NCI-H2196 (cell line): Measurements from ENCODE around the gene CPPED1.
"Not testable (repeated sequence)": the region's sequence is repeated elsewhere in the genome, so short reads cannot be mapped to it uniquely, and the experiment has no call there.

Source experiments
- DNase-seq: peaks from one replicate; lab custom pipeline; 2025; ENCODE audit not compliant: unreplicated experiment; lab: John Stamatoyannopoulos, UW

Gene CPPED1

DNA sequence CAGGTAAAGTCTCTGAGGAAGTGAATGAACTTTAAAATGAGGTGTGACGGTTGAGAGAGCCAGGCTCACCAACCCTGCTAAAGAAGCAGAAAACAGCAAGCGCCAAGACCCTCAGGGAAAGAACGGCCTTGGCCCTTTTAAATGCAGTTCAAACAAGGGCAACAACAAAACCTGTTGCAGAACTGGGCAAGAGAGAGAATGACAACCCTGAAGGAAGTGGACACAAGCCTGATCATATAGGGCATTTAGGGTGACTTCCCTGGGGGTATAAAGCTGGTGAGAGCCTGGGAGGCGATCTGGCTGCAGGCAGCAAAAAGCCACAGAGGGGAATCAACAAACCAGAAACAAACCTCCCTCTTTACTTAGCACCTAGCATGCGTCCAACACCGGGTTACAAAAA lies 1.0 kb downstream of the CPPED1 start:
- no peak for DNase-seq

DNA sequence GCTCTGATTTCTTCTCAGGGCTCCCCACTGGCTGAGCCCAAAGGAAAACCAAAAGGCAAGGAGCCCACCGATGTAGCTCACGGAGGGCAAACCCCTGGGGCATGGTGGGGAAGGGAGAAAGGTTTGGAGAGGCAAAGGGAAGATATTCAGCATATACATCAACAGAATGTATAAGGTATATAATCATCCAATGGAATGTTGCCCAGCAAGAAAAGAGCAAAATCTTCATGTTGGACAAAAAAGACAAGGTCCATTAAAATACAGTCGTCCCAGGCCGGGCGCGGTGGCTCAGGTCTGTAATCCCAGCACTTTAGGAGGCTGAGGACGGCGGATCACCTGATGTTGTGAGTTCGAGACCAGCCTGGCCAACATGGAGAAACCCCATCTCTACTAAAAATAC lies 1.6 kb downstream of the CPPED1 start:
- DNase-seq, result no peak

DNA sequence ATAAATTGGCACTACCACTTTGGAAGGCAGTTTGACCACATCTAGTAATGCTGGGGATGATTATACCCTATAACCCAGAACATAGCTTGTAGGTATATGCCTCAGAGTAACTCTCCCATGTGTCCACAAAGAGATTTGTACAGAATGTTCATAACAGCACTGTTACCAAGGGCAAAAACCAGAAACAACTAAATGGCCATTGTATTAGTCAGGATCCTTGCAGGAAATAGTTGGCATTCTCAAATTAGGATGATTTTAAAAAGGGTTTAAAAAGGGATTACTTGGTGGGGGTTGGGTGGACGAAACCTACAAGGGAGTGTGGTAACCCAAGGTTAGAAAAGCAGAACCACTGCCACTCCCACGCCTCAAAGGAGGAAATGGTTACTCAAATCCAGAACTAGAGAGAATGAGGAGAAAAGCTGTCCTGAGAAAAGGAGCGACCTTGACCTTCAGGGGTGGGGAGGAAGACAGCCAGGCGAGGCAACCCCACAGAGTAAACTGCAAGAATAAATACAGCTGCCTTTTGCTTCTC lies 2.1 kb downstream of the CPPED1 start:
- DNase-seq, result no peak

GRCh38 chr16:12800817-12801216 lies 2.9 kb downstream of the CPPED1 start:
- DNase-seq, result no peak

DNA sequence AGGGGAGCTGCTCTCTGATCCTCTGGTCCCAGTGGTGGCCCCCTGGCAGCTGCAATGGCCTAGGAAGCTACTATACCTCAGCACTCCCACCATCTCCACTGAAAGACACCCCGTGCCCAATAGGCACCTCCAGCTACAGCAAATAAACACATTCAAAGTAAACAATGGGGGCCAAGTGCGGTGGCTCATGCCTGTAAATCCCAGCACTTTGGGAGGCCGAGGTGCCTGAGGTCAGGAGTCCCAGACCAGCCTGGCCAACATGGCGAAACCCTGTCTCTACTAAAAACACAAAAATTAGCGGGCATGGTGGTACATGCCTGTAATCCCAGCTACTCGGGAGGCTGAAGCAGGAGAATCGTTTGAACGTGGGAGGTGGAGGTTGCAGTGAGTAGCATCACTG lies 3.7 kb downstream of the CPPED1 start:
- DNase-seq, result not testable (repeated sequence)

GRCh38 chr16:12798846-12799245 lies 4.8 kb downstream of the CPPED1 start:
- no peak for DNase-seq

DNA sequence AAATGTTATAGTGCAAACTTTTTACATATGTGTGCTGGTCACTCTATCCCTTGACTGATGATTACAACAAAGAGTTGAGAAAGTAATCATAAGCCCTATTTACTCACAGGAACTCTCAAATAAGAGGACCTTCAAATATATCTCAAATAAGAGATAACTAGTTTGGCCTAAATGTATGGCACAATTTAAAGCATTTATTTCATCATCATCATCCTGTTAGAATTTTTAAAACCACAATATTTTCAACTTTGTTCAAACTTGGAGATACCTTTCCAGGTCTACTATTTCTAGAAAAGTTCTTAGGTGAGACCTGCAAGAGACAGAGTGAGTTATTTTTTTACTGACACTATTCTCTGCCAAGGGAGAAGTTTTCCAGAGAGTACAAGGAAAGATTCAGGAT lies 5.5 kb downstream of the CPPED1 start:
- no peak for DNase-seq

DNA sequence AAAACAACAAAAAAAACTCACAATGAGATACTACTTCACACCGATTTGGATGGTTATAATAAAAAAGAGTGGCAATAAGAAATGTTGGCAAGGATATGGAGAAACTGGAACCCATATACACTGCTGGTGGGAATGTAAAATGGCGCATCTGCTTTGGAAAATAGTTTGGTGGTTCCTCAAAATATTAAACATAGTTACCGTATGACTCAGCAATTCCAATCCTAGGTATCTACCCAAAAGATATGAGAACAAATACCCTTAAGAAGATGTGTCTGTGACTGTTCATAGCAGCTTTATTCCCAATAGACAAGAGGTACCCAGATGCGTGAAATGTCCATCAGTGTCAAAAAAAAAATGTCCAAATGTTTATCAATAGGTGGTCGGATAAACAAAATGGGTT lies 7.2 kb downstream of the CPPED1 start:
- no peak for DNase-seq

- no peak for DNase-seq
Measured at GRCh38 chr16:12794486-12795387, 8.9 kb downstream of the CPPED1 start.

GRCh38 chr16:12793865-12794240 lies 9.8 kb downstream of the CPPED1 start:
- DNase-seq, result no peak

GRCh38 chr16:12793120-12793864 lies 10.4 kb downstream of the CPPED1 start:
- no peak for DNase-seq

GRCh38 chr16:12792528-12792927 lies 11.2 kb downstream of the CPPED1 start:
- not testable (repeated sequence) for DNase-seq

DNA sequence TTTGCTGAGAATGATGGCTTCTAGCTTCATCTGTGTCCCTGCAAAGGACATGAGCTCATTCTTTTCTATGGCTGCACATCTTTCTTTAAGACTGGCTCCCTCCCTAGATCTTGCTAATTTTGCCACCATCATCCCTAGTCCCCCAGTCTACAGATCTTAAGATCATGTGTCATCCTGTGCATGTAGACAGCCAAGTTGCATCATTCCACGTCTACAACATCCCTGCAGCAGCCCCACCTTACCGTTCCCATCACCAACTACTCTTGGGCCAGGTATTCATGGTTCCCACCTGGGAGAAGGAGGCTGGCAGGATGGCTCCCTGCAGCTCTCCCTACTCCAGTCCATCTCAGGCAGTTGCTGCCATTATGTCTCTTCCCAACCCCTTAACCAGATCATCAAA lies 12.3 kb downstream of the CPPED1 start:
- no peak for DNase-seq

GRCh38 chr16:12788758-12789157 lies 14.9 kb downstream of the CPPED1 start:
- DNase-seq, result no peak

DNA sequence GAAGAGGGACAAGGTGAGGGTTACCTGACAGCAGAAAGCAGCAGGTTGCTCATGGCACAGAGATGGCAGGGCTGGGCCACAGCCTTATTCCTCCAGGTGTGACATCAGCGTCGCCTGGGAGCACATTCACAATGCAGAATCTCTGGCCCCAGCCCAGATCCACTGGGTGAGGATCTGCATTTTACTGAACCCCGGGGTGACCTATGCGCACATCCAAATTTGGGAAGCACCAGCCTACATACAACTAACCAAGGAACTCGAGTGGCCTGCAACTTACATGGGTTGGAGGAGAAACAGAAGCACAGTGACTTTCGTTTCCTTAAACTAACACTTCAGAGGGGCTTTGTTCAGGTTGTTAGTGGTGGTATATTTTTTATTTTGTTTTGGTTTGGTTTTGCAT lies 17.6 kb downstream of the CPPED1 start:
- no peak for DNase-seq

DNA sequence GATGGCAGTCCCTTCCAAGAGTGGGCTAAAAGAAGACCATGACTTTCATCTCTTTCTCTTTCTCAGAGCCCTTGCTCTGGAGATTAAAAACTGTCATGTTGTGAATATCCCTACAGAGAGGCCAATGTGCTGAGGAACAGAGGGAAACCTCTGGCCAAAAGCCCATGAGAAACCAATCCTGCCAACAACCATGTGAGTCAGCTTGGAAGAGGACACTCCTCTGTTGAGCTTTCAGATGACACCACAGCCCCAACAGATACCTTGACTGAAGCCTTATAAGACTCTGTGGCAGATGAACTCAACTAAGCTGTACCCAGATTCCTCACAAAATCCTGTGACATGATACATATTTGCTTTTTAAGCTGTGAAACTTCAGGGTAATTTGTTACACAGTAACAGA lies 19.6 kb downstream of the CPPED1 start:
- no peak for DNase-seq

GRCh38 chr16:12781777-12782176 lies 21.9 kb downstream of the CPPED1 start:
- no peak for DNase-seq

DNA sequence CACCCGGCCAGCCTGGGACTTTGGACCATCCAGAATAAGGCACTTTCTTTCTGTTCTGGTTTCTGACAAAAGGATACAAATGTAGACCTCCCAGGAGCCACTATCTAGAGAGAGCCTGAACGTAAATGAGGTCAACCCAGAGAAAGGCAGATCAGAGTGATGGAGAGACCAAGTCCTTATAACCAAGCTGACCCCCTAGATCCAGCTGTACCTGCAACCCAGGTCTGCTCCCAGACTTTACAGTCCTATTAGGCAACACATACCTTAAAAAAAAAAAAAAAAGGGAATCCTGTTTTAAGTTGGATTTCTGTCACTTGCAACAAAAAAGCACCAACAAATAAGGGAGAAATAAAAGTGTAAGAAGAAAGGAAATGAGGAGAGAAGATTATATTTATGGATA lies 23.2 kb downstream of the CPPED1 start:
- DNase-seq, result no peak

GRCh38 chr16:12778726-12779125 lies 25.0 kb downstream of the CPPED1 start:
- no peak for DNase-seq

DNA sequence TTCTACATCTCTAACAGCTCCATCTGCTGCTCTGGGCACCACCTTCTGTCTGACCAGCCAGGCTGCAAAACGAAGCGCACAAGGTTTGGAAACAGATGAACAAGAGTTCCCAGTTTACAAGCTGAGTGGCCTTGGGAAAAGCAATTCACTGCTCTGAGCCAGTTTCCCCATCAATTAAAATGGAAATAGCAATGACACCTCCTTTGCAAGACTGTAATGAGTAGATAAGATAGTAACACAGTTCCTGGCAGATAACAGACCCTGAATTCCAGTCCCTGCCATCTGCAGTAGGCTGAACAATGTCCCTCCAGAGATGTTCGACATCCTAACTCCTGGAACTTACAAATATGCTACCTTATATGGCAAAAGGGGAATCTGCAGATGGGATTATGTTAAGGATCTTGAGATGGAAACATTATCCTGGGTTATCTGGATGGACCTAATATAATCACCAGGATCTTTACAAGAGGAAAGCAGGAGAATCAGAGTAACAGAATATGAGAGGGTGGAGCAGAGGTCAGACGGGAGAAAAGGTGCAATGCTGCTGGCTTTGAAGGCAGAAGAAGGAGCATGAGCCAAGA lies 27.9 kb downstream of the CPPED1 start:
- no peak for DNase-seq

- no peak for DNase-seq
Measured at GRCh38 chr16:12773221-12773620, 30.5 kb downstream of the CPPED1 start.

GRCh38 chr16:12771341-12771798 lies 32.3 kb downstream of the CPPED1 start:
- no peak for DNase-seq
